OCI-M1 (cell line): Measurements from ENCODE around the gene FBLN1.
"Not testable (repeated sequence)": the region's sequence is repeated elsewhere in the genome, so short reads cannot be mapped to it uniquely, and the experiment has no call there.

Source experiments
- DNase-seq: peaks from one replicate; lab custom pipeline; 2025; lab: John Stamatoyannopoulos, UW

The FBLN1 gene

GRCh38 chr22:45548991-45549761 lies 46.5 kb downstream of the FBLN1 start:
- DNase-seq, result peak; percentile 49

- no peak for DNase-seq
Measured at GRCh38 chr22:45549762-45550378, 47.2 kb downstream of the FBLN1 start.

- DNase-seq, result no peak
Measured at GRCh38 chr22:45550416-45550815, 47.7 kb downstream of the FBLN1 start.

GRCh38 chr22:45550891-45551290 lies 48.2 kb downstream of the FBLN1 start:
- no peak for DNase-seq

- no peak for DNase-seq
Measured at GRCh38 chr22:45551310-45552016, 48.8 kb downstream of the FBLN1 start.

GRCh38 chr22:45552017-45552411 lies 49.3 kb downstream of the FBLN1 start:
- DNase-seq, result no peak

GRCh38 chr22:45552580-45553350 lies 50.1 kb downstream of the FBLN1 start:
- no peak for DNase-seq

GRCh38 chr22:45553351-45554039 lies 50.8 kb downstream of the FBLN1 start:
- peak; percentile 74 for DNase-seq

GRCh38 chr22:45554040-45554406 lies 51.3 kb downstream of the FBLN1 start:
- DNase-seq, result no peak

- DNase-seq, result no peak
Measured at GRCh38 chr22:45554861-45555260, 52.2 kb downstream of the FBLN1 start.

GRCh38 chr22:45557926-45558325 lies 55.2 kb downstream of the FBLN1 start:
- DNase-seq, result not testable (repeated sequence)

- DNase-seq, result not testable (repeated sequence)
Measured at GRCh38 chr22:45560092-45560491, 57.4 kb downstream of the FBLN1 start.

GRCh38 chr22:45560761-45561160 lies 58.1 kb downstream of the FBLN1 start:
- not testable (repeated sequence) for DNase-seq

GRCh38 chr22:45562102-45562501 lies 59.4 kb downstream of the FBLN1 start:
- DNase-seq, result no peak

- DNase-seq, result no peak
Measured at GRCh38 chr22:45562537-45563361, 60.1 kb downstream of the FBLN1 start.

GRCh38 chr22:45563362-45564040 lies 60.8 kb downstream of the FBLN1 start:
- no peak for DNase-seq

- DNase-seq, result no peak
Measured at GRCh38 chr22:45564349-45565030, 61.8 kb downstream of the FBLN1 start.

- DNase-seq, result no peak
Measured at GRCh38 chr22:45565171-45565570, 62.5 kb downstream of the FBLN1 start.

- no peak for DNase-seq
Measured at GRCh38 chr22:45565973-45566372, 63.3 kb downstream of the FBLN1 start.

- DNase-seq, result no peak
Measured at GRCh38 chr22:45568213-45568612, 65.5 kb downstream of the FBLN1 start.
